Activated naive CD4-positive, alpha-beta T cell treated with anti-CD3 and anti-CD28 coated beads, Interleukin-2, amount 50 U/mL, for 24 hours (primary cell): ENCODE results near the gene GPC3.

Experiments
- H3K27ac Mint-ChIP-seq: one replicate; pipeline ENCODE4 v1.8.0; 2021; ENCODE audit warnings: mild to moderate bottlenecking, mixed read lengths
- H3K27me3 Mint-ChIP-seq: one replicate; pipeline ENCODE4 v1.8.0; 2021; ENCODE audit warnings: mixed read lengths
- H3K36me3 Mint-ChIP-seq: one replicate; pipeline ENCODE4 v1.8.0; 2021; ENCODE audit warnings: mixed read lengths
- H3K4me1 Mint-ChIP-seq: one replicate; pipeline ENCODE4 v1.8.0; 2021; ENCODE audit warnings: mixed read lengths
- H3K4me3 Mint-ChIP-seq: one replicate; pipeline ENCODE4 v1.8.0; 2021; ENCODE audit warnings: mild to moderate bottlenecking, mixed read lengths
- H3K9me3 Mint-ChIP-seq: one replicate; pipeline ENCODE4 v1.8.0; 2021; ENCODE audit warnings: mixed read lengths

The GPC3 gene

GRCh38 chrX:133868682-133869081, 116.7 kb downstream of the GPC3 start:
- H3K4me3 Mint-ChIP-seq, result no peak overlapping the region
- H3K9me3 Mint-ChIP-seq, result no peaks in the 10 kb centered on the region
- H3K36me3 Mint-ChIP-seq, result no peaks in the 10 kb centered on the region
- H3K4me1 Mint-ChIP-seq, result no peaks in the 10 kb centered on the region
- H3K27me3 Mint-ChIP-seq, result no peaks in the 10 kb centered on the region
- H3K27ac Mint-ChIP-seq, result no peak overlapping the region

DNA sequence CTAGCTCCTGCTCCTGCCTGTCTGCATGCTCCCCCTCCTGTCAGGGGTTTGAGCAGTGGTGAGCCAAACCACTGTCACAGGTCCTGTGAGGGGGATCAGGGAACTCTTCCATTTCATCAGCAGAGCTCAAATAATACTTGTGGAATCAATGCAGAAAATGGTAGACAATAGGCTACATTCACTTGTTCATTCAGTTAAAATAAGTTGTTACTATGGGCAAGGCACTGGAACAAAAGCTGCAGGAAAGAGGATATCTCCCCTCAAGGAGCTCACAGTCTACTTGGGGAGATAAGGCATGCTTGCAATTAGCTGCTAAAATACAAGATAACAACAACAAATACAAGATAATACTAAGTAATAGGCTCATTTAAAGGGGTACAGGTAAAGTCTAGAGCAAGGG, 117.1 kb downstream of the GPC3 start:
- Mint-ChIP-seq H3K4me3 (no peak overlapping the region), H3K9me3 (no peaks in the 10 kb centered on the region), H3K27me3 (no peaks in the 10 kb centered on the region), H3K27ac (no peak overlapping the region), H3K4me1 (no peaks in the 10 kb centered on the region), H3K36me3 (no peaks in the 10 kb centered on the region)

DNA sequence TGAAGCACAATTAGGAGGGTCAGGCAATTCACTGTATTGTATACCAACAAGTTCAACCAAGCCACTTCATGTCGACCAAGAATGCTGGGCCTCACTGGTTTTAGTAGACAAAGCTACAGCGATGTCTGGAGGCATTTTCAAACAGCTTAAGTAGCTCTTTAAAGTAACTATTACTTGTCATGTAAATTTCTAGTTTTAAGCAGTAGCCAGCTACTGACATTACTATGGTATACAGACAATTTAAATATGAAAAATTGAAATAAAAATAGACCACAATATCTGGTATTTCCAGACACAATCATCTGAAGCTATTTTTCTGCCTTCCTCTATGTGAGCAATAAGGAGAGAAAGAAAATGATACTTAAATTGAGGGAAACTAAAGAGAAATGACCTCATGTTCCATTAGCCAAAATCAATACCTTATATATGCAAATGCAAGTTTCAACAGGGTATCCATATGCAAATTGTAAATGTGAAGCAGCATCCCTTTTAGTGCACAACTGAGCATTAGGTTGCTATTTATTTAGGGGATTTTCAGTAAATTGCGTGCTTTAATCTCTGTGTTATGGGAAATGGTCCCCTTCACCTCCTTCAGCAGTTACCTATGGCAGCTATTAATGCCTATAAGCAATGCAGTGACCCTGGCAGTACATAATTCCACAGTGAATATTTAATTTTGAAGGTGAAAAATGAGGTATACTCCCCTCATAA, 119.5 kb downstream of the GPC3 start:
- no peak overlapping the region for H3K27ac Mint-ChIP-seq
- H3K4me1 Mint-ChIP-seq, result no peaks in the 10 kb centered on the region
- H3K4me3 Mint-ChIP-seq, result no peak overlapping the region
- H3K27me3 Mint-ChIP-seq, result no peaks in the 10 kb centered on the region
- no peaks in the 10 kb centered on the region for H3K9me3 Mint-ChIP-seq
- H3K36me3 Mint-ChIP-seq, result no peaks in the 10 kb centered on the region

- H3K27me3 Mint-ChIP-seq, result no peaks in the 10 kb centered on the region
- H3K9me3 Mint-ChIP-seq, result no peaks in the 10 kb centered on the region
- H3K4me3 Mint-ChIP-seq, result no peak overlapping the region
- no peaks in the 10 kb centered on the region for H3K36me3 Mint-ChIP-seq
- no peaks in the 10 kb centered on the region for H3K4me1 Mint-ChIP-seq
- no peak overlapping the region for H3K27ac Mint-ChIP-seq
Measured at GRCh38 chrX:133864236-133864635, 121.2 kb downstream of the GPC3 start.

DNA sequence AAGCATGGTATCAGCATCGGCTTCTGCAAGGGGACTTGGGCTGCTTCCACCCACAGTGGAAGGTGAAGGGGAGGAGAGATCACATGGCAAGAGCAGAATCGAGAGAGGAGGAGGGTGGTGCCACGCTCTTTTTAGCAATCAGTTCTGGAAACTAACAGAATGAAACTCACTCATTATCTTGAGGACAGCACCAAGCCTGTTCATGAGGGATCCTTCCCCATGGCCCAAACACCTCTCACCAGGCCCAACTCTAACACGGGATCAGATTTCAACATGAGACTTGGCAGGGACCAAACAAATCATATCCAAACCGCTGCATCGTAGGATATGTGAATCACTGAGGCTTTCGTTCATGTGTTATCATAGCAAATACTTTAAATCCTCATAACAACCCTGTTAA, 125.5 kb downstream of the GPC3 start:
- Mint-ChIP-seq H3K4me1 (no peaks in the 10 kb centered on the region), H3K9me3 (no peaks in the 10 kb centered on the region), H3K27ac (no peak overlapping the region), H3K4me3 (no peak overlapping the region), H3K27me3 (no peaks in the 10 kb centered on the region), H3K36me3 (no peaks in the 10 kb centered on the region)

GRCh38 chrX:133859336-133859735, 126.1 kb downstream of the GPC3 start:
- no peak overlapping the region for H3K4me3 Mint-ChIP-seq
- H3K9me3 Mint-ChIP-seq, result no peaks in the 10 kb centered on the region

GRCh38 chrX:133857640-133858269, 127.6 kb downstream of the GPC3 start:
- Mint-ChIP-seq H3K36me3 (no peaks in the 10 kb centered on the region), H3K4me1 (no peaks in the 10 kb centered on the region), H3K9me3 (no peaks in the 10 kb centered on the region), H3K27ac (no peak overlapping the region), H3K4me3 (no peak overlapping the region), H3K27me3 (no peaks in the 10 kb centered on the region)

More at GRCh38 chrX:133859336-133859735, 126.1 kb downstream of the GPC3 start:
- H3K27me3 Mint-ChIP-seq, result no peaks in the 10 kb centered on the region
- no peaks in the 10 kb centered on the region for H3K36me3 Mint-ChIP-seq
- no peak overlapping the region for H3K27ac Mint-ChIP-seq
- H3K4me1 Mint-ChIP-seq, result no peaks in the 10 kb centered on the region

- Mint-ChIP-seq H3K27ac (no peak overlapping the region), H3K4me1 (no peaks in the 10 kb centered on the region), H3K27me3 (no peaks in the 10 kb centered on the region), H3K4me3 (no peak overlapping the region), H3K36me3 (no peaks in the 10 kb centered on the region), H3K9me3 (no peaks in the 10 kb centered on the region)
Measured at GRCh38 chrX:133856819-133857218, 128.6 kb downstream of the GPC3 start.

- no peak overlapping the region for H3K27ac Mint-ChIP-seq
- no peaks in the 10 kb centered on the region for H3K36me3 Mint-ChIP-seq
- H3K9me3 Mint-ChIP-seq, result no peaks in the 10 kb centered on the region
- no peaks in the 10 kb centered on the region for H3K27me3 Mint-ChIP-seq
- H3K4me1 Mint-ChIP-seq, result no peaks in the 10 kb centered on the region
- H3K4me3 Mint-ChIP-seq, result no peak overlapping the region
Measured at GRCh38 chrX:133854290-133854689, 131.1 kb downstream of the GPC3 start.

DNA sequence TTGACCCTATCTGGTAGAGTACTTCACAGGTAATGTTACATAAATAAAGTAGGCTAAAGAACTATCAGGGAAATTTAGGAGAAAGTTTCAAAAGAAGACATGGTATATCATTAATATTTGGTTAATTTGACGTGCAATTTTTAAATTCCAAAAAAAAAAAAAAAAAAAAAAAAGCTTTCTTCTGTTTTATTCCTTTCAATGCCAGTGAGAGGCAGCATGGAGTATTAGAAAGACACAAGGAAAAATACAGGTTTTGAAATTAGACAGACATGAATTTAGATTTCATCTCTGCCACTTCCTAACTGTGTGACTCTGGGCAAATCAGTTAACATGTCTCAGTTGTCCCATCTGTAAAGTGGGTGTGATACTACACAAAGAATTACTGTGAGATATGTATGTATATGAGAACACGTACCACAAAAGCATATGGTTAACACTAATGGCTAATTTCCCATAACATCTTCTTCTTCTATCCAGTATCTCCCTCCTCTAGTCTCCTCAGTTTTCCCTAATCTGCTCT, 132.5 kb downstream of the GPC3 start:
- Mint-ChIP-seq H3K27me3 (no peaks in the 10 kb centered on the region), H3K27ac (no peak overlapping the region), H3K4me3 (no peak overlapping the region), H3K4me1 (no peaks in the 10 kb centered on the region), H3K36me3 (no peaks in the 10 kb centered on the region), H3K9me3 (no peaks in the 10 kb centered on the region)

GRCh38 chrX:133852401-133852800, 133.0 kb downstream of the GPC3 start:
- Mint-ChIP-seq H3K27me3 (no peaks in the 10 kb centered on the region), H3K27ac (no peak overlapping the region), H3K36me3 (no peaks in the 10 kb centered on the region), H3K4me3 (no peak overlapping the region), H3K9me3 (no peaks in the 10 kb centered on the region), H3K4me1 (no peaks in the 10 kb centered on the region)

- Mint-ChIP-seq H3K9me3 (no peaks in the 10 kb centered on the region), H3K36me3 (no peaks in the 10 kb centered on the region), H3K27ac (no peak overlapping the region), H3K4me1 (no peaks in the 10 kb centered on the region), H3K4me3 (no peak overlapping the region), H3K27me3 (no peaks in the 10 kb centered on the region)
Measured at GRCh38 chrX:133850399-133850798, 135.0 kb downstream of the GPC3 start.

GRCh38 chrX:133849676-133850075, 135.7 kb downstream of the GPC3 start:
- no peaks in the 10 kb centered on the region for H3K36me3 Mint-ChIP-seq
- no peaks in the 10 kb centered on the region for H3K4me1 Mint-ChIP-seq
- H3K27me3 Mint-ChIP-seq, result no peaks in the 10 kb centered on the region
- no peak overlapping the region for H3K27ac Mint-ChIP-seq
- H3K9me3 Mint-ChIP-seq, result no peaks in the 10 kb centered on the region
- no peak overlapping the region for H3K4me3 Mint-ChIP-seq

DNA sequence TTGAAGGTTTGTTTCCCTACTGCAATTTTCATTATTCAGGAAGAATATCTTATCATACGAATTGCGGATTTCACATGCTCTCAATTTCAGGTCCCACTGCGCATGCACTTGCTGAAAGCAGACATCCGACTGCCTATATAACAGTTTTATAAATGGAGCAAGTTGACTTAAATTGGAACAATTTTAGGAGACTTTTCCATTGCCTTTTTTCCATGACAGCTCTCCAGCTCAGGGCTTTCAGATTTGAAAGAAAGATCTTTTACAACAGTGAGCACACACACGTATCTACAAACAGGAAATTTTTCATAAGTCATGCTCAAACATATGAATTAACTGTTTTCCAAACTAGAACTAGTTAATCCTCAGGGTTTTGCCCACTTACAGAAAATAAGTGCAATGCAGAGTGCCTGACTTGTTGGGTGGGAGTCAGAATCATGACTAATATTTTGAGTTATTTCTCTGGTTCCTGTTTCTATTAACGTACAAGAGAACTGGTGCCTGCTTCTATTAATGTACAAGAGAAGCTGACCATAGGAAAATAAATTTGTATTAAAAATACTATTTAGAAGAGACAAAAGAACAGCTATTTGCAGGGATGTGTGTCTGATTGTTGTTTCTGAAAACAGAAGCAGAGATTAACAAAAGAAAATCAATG, 137.9 kb downstream of the GPC3 start:
- H3K4me1 Mint-ChIP-seq, result no peaks in the 10 kb centered on the region
- no peaks in the 10 kb centered on the region for H3K27me3 Mint-ChIP-seq
- H3K27ac Mint-ChIP-seq, result no peak overlapping the region
- H3K9me3 Mint-ChIP-seq, result no peaks in the 10 kb centered on the region
- H3K4me3 Mint-ChIP-seq, result no peak overlapping the region
- H3K36me3 Mint-ChIP-seq, result no peaks in the 10 kb centered on the region

DNA sequence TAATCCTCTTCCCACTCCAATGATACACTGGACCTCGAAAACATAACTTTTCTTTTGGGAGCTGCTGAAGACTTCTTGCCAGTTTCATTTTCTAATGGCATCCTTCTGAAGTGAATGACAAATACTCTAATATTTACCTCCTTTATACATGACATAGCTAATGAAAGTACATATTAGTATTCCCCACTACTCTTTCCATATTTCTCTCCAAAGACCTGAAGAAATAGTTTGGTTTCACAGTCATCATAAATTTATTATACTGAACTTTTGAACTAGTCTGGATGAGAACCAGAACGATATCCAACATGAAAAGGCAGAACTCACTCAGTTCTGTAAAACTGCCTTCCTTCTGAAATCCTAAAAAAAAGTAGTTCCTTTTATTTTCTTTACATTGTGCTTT, 139.1 kb downstream of the GPC3 start:
- no peaks in the 10 kb centered on the region for H3K9me3 Mint-ChIP-seq
- no peak overlapping the region for H3K27ac Mint-ChIP-seq
- no peak overlapping the region for H3K4me3 Mint-ChIP-seq
- H3K4me1 Mint-ChIP-seq, result no peaks in the 10 kb centered on the region
- H3K36me3 Mint-ChIP-seq, result no peaks in the 10 kb centered on the region
- H3K27me3 Mint-ChIP-seq, result no peaks in the 10 kb centered on the region

DNA sequence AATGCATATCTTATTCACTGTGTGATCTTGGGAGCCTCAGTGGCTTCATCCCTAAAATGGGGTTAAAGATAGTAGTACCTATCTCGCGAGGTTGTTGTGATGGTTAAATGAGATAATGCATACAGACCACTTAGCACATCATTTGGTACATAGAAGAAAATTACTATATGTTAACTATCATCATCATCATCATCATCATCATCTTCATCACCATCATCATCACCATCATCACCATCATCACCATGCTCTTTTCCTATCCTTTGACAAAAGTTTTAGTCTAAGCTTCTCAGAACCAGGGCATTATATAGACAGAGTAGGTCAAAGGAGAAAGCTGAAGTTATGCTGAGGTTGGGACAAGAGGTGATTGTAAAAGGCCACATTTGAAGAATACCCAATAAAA, 145.0 kb downstream of the GPC3 start:
- Mint-ChIP-seq H3K4me3 (no peak overlapping the region), H3K27ac (no peak overlapping the region), H3K4me1 (no peaks in the 10 kb centered on the region), H3K27me3 (no peaks in the 10 kb centered on the region), H3K9me3 (no peaks in the 10 kb centered on the region), H3K36me3 (no peaks in the 10 kb centered on the region)
